Mesothelial cell of epicardium (in vitro differentiated cells): ENCODE results near the gene CEACAM3. TPM values are rescaled to one million over a fixed set of nuclear protein-coding genes. Genes with fewer than 3 reads are reported as not detected.

Experiments
- DNase-seq, 2 experiments: peaks; one replicate each; pipeline ENCODE4 v3.0.0; 2021; ENCODE audit warnings: low spot score in 2 of 2; ENCODE audit not compliant: unreplicated experiment in 2 of 2
- H3K27ac Mint-ChIP-seq: 2 replicates; pipeline ENCODE4 v1.8.0; 2021; ENCODE audit warnings: mixed read lengths
- H3K27me3 Mint-ChIP-seq: 2 replicates; pipeline ENCODE4 v1.8.0; 2021; ENCODE audit warnings: low read depth, mixed read lengths
- H3K36me3 Mint-ChIP-seq: 2 replicates; pipeline ENCODE4 v1.8.0; 2021; ENCODE audit warnings: mixed read lengths
- H3K4me1 Mint-ChIP-seq: 2 replicates; pipeline ENCODE4 v1.8.0; 2021; ENCODE audit warnings: mixed read lengths
- H3K4me3 Mint-ChIP-seq: 2 replicates; pipeline ENCODE4 v1.8.0; 2021; ENCODE audit warnings: mild to moderate bottlenecking, moderate library complexity, mixed read lengths
- H3K9me3 Mint-ChIP-seq: 2 replicates; pipeline ENCODE4 v1.8.0; 2021; ENCODE audit warnings: mixed read lengths
- total RNA-seq: library from RNA; stranded (reverse); gene quantifications from 3 replicates; pipeline ENCODE4 v1.2.1, GENCODE V29; 2021
- TF ChIP-seq, protein P1 (sequence below): fragments of 200-600 bp; sonication (generic); IDR thresholded peaks from one replicate; pipeline ENCODE4 v1.5.0; 2021; ENCODE audit warnings: antibody characterized with exemption; ENCODE audit not compliant: unreplicated experiment

Gene CEACAM3
- total RNA-seq, 1 donor from 2014 or later: not detected

DNA sequence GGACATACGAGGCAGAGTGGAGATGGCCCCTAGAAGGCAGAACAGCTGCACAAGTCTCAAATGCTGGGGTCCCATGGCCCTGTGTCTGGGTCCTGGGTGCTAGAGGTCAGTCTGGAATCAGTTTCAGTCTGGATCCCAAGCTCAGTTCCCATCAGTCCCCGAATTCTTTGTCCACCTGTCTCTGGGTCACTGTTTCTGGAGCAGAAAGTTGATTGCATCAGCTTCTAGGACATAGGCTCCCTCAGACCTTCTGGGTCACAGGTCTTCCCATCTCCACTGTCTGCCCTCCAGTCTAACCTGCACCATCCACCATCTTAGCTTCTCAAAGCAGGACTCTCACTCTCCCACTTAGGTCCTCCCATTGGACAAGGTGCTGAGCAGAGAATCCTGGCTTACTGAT lies 42.8 kb downstream of the CEACAM3 start:
- DNase-seq: no peak
- Mint-ChIP-seq H3K4me1 (no peaks in the 10 kb centered on the region), H3K27me3 (peaks cover 20% of the 10 kb centered on the region), H3K36me3 (no peaks in the 10 kb centered on the region), H3K4me3 (no peak overlapping the region), H3K9me3 (peaks cover 13% of the 10 kb centered on the region), H3K27ac (no peak overlapping the region)
- TF ChIP-seq, protein P1, sequence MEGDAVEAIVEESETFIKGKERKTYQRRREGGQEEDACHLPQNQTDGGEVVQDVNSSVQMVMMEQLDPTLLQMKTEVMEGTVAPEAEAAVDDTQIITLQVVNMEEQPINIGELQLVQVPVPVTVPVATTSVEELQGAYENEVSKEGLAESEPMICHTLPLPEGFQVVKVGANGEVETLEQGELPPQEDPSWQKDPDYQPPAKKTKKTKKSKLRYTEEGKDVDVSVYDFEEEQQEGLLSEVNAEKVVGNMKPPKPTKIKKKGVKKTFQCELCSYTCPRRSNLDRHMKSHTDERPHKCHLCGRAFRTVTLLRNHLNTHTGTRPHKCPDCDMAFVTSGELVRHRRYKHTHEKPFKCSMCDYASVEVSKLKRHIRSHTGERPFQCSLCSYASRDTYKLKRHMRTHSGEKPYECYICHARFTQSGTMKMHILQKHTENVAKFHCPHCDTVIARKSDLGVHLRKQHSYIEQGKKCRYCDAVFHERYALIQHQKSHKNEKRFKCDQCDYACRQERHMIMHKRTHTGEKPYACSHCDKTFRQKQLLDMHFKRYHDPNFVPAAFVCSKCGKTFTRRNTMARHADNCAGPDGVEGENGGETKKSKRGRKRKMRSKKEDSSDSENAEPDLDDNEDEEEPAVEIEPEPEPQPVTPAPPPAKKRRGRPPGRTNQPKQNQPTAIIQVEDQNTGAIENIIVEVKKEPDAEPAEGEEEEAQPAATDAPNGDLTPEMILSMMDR: no peak

DNA sequence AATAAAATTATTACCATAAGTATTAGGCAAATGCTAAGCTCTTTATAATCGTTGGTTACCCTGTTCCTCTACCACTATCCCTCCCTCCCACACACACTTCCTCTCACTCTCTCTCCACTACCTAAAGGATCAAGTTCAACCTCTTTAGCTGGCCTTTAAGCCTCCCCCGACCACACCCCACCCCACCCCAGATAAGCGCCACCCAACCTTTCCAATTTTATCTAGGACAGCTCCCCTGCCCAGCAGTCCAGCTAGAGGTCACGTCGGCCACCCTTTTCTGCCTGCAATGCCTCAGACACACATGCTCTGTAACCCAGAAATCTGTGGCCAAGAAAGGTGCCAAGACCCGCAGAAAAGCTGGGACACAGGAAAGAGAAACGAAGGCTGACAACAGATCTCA lies 47.0 kb downstream of the CEACAM3 start:
- Mint-ChIP-seq H3K27me3 (peaks cover 13% of the 10 kb centered on the region), H3K36me3 (no peaks in the 10 kb centered on the region), H3K4me3 (no peak overlapping the region), H3K27ac (no peak overlapping the region), H3K4me1 (no peaks in the 10 kb centered on the region), H3K9me3 (peaks cover 18% of the 10 kb centered on the region)
- TF ChIP-seq, protein P1: no peak
- no peak for DNase-seq

DNA sequence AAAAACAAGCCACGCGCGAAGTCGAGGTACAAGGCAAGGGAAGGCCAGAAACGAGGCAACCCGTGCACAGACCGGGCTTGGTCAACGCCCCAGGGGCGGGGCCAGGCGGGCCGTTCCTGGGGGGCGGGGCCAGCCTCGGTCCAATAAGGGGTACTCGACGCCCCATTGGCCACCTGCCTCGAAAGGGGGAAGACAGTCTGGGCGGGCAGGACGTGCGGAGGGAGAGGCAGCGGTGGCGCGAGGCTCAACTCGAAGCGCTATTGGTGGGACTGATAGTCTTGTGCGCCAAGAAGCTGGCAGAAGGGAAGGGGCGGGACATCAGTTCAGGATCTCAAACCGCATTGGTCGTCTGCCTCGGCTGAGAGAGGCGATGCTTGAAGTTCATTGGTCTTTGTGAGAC lies 48.2 kb downstream of the CEACAM3 start, which contains the start of gene LYPD4:
TSS of gene LYPD4 (minus strand) at position 83 of the 400 bp plus-strand sequence. CDS start 5,398 bp downstream, outside the sequence.
- no peaks in the 10 kb centered on the region for H3K36me3 Mint-ChIP-seq
- no peak within 1 kb of the TSS for H3K27ac Mint-ChIP-seq
- H3K4me3 Mint-ChIP-seq: no peak within 1 kb of the TSS
- DNase-seq: no peak
- H3K9me3 Mint-ChIP-seq: peaks cover 18% of the 10 kb centered on the region
- no peaks in the 10 kb centered on the region for H3K4me1 Mint-ChIP-seq
- H3K27me3 Mint-ChIP-seq: peaks cover 16% of the 10 kb centered on the region
- TF ChIP-seq, protein P1: no peak

DNA sequence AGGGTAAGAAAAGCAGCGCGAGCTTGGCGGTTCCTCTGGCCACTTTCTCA lies 48.4 kb downstream of the CEACAM3 start, which contains the start of gene DMRTC2:
TSS of gene DMRTC2 (plus strand) at position 42 of the 50 bp plus-strand sequence. CDS start 2,387 bp downstream, outside the sequence.
- no peaks in the 10 kb centered on the region for H3K36me3 Mint-ChIP-seq
- H3K9me3 Mint-ChIP-seq: peaks cover 18% of the 10 kb centered on the region
- no peak within 1 kb of the TSS for H3K4me3 Mint-ChIP-seq
- no peaks in the 10 kb centered on the region for H3K4me1 Mint-ChIP-seq
- peaks cover 18% of the 10 kb centered on the region for H3K27me3 Mint-ChIP-seq
- DNase-seq: no peak
- TF ChIP-seq, protein P1: no peak
- no peak within 1 kb of the TSS for H3K27ac Mint-ChIP-seq

DNA sequence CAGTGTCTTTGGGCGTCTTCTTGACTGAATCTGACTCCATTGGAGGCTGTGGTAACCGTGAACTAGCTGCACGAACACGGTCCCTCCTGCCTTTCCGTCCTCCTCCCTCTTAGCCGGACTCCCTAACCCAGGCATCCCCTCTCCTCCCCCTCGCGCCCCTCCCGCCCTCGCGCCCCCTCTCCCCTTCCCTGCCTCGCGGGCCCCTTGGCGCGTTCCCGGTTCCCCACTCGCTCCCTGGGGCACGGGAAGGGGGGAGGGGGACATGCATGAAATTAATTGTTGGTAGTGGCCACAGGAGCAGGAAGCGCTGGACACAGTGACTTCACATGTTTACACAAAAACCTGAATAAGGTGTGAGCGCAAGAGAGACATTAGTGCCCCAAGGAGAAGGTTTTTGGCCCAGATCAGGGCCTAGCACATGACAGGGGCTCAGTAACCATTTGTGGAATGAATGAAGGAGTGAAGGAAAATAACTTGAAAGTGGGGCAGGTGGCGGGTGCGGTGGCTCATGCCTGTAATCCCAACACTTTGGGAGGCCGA lies 48.7 kb downstream of the CEACAM3 start:
- DNase-seq: no peak
- Mint-ChIP-seq H3K4me3 (no peak overlapping the region), H3K36me3 (no peaks in the 10 kb centered on the region), H3K4me1 (no peaks in the 10 kb centered on the region), H3K27ac (no peak overlapping the region), H3K27me3 (peaks cover 21% of the 10 kb centered on the region), H3K9me3 (peaks cover 18% of the 10 kb centered on the region)
- TF ChIP-seq, protein P1: no peak
